ENCODE measurements around the gene NCBP3. TPM values are rescaled to one million over a fixed set of nuclear protein-coding genes. Genes with fewer than 3 reads are reported as not detected.

The NCBP3 gene
- total RNA-seq, 4 donors from 2014 or later = 15.0 to 33.9 (median 21.9) TPM

- 78% methylated on average over 3 of the region's 14 CpGs for WGBS
- intact Hi-C loops (cut with DNase I) = no loop called here
Observed at GRCh38 chr17:3885271-3885670, 39.2 kb upstream of the NCBP3 start.

DNA sequence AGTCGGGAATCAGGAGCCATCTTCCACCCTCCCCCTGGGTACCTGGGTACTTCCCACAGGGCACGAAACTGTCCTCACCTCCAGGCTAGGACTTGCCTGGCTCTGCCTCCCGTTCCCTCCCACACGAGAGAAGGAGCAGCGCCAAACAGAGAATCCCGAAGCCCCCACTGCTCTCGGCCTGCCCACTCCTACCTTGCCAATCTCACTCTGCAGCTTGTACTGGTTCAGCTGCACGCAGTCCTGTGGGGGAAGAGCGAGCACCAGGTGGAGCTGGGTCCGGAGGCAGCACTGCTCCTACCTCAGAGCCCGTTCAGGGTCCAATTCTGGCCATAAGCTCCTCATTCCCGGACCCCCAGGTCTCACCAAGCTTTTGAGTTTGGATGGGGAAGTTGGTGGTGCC is 38.1 kb upstream of the NCBP3 start:
- intact Hi-C loops (cut with DNase I) = no loop called here
- H3K36me3 ChIP-seq = peaks cover 0 to 46% (median 29%) of the 10 kb centered on the region in 4 donors
- TF ChIP-seq POLR2AphosphoS5 (IDR thresholded peaks at IDR 0.05) = no peak
- TF ChIP-seq CTCF (IDR thresholded peaks at IDR 0.05) = no peak
- no peak for TF ChIP-seq POLR2A (IDR thresholded peaks at IDR 0.05; ENCODE audit: low read depth)
- no peak for TF ChIP-seq EP300 (IDR thresholded peaks at IDR 0.05)
- H3K27ac ChIP-seq (replicated peaks in 1 of 4) = no peak overlapping the region
- no peak overlapping the region for H3K4me3 ChIP-seq
- 85% methylated on average over 6 of the region's 12 CpGs for WGBS
- H3K27me3 ChIP-seq = no peaks in the 10 kb centered on the region
- no peaks in the 10 kb centered on the region for H3K9me3 ChIP-seq
- peaks cover 31 to 51% (median 44%) of the 10 kb centered on the region in 4 donors for H3K4me1 ChIP-seq
- no peak for DNase-seq (ENCODE audit: extremely low spot score)

More at GRCh38 chr17:3885271-3885670, 39.2 kb upstream of the NCBP3 start:
- no peak for TF ChIP-seq EP300 (IDR thresholded peaks at IDR 0.05)
- TF ChIP-seq POLR2A (IDR thresholded peaks at IDR 0.05; ENCODE audit: low read depth) = no peak
- no peak for TF ChIP-seq CTCF (IDR thresholded peaks at IDR 0.05)
- Histone ChIP-seq H3K4me3 (no peak overlapping the region), H3K9me3 (no peaks in the 10 kb centered on the region), H3K36me3 (peaks cover 0 to 41% (median 29%) of the 10 kb centered on the region in 4 donors), H3K27me3 (no peaks in the 10 kb centered on the region), H3K4me1 (peaks cover 42 to 53% (median 51%) of the 10 kb centered on the region in 4 donors), H3K27ac (replicated peaks in 1 of 4) (peak overlapping the region in 1 of 4 donors; percentile 2)
- no peak for DNase-seq (ENCODE audit: extremely low spot score)

DNA sequence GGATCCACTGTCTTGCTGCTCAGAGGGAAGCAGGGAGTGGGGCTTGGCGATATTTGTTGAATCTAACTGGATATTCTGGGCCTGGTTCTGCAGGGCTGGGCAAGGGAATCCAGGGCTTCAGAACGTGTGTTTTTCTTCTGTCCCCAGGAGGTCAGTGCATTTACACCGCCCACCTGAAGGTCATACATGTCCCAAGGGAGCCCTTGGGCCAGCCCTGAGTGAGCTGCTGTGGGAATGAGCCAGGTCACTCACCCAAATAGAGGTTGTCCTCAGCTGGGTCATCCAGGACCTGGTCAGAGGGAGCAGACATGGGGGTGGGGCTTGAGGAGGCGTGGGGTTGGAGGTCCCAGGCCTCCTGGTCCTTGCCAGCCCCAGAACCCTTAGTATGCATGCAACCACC is 36.2 kb upstream of the NCBP3 start:
- TF ChIP-seq POLR2A (IDR thresholded peaks at IDR 0.05; ENCODE audit: low read depth) = no peak
- TF ChIP-seq CTCF (IDR thresholded peaks at IDR 0.05) = no peak
- TF ChIP-seq EP300 (IDR thresholded peaks at IDR 0.05) = no peak
- no peak for TF ChIP-seq POLR2AphosphoS5 (IDR thresholded peaks at IDR 0.05)
- Histone ChIP-seq H3K27ac (replicated peaks in 1 of 4) (no peak overlapping the region), H3K9me3 (no peaks in the 10 kb centered on the region), H3K4me3 (no peak overlapping the region), H3K4me1 (peaks cover 13 to 36% (median 25%) of the 10 kb centered on the region in 4 donors), H3K27me3 (no peaks in the 10 kb centered on the region), H3K36me3 (peaks cover 0 to 53% (median 33%) of the 10 kb centered on the region in 4 donors)
- DNase-seq (ENCODE audit: extremely low spot score) = no peak
- intact Hi-C loops (cut with DNase I) = no loop called here
- 85% methylated on average over 3 of the region's 4 CpGs for WGBS

- Histone ChIP-seq H3K4me1 (peaks cover 0 to 23% (median 12%) of the 10 kb centered on the region in 4 donors), H3K9me3 (no peaks in the 10 kb centered on the region), H3K27me3 (no peaks in the 10 kb centered on the region), H3K27ac (replicated peaks in 1 of 4) (no peak overlapping the region), H3K4me3 (no peak overlapping the region), H3K36me3 (peaks cover 4 to 62% (median 37%) of the 10 kb centered on the region in 4 donors)
- TF ChIP-seq POLR2AphosphoS5 (IDR thresholded peaks at IDR 0.05) = no peak
- 86% methylated on average over 6 of the region's 7 CpGs for WGBS
- no peak for DNase-seq (ENCODE audit: extremely low spot score)
- intact Hi-C loops (cut with DNase I) = no loop called here
Observed at GRCh38 chr17:3880983-3881382, 34.9 kb upstream of the NCBP3 start.

DNA sequence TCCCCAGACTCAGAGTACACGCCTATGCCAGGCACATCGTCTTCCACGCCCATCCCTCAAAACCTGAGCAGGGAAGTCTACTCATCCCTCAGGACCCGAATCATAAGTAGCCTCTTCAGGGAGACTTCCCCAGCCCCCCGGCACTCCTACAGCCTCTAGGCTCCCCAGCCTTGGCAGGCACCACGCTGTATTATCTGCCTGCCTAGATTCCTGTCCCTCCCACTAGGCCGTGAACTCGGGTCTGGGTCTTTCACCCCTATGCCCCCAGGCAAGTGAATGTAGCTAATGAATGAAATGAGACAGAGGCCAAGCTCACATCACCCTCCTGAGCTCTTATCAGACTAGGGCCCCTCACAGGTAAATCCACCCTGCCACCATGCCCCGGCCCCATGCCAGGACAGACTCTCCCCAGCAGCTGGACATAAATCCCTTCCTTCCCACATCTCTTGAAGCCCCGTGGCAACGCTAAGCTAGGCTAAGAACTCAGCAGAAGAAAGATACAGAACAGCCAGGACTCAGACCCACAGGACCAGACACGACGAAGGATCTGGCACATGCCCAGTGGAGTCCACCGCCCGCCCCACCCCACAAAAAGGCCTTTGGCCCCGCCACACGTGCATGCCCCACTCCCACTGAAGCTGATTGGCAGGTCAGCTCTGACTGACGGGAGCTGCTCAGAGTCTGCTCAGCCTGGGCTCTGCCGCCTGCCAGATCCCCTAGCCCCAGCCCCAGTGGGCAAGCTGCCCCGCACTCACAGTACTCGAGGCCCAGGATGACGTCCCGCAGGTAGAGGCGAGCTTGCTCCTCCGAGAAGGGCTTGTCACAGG is 33.8 kb upstream of the NCBP3 start:
- intact Hi-C loops (cut with DNase I) = no loop called here
- Histone ChIP-seq H3K27me3 (no peaks in the 10 kb centered on the region), H3K4me1 (peaks cover 0 to 14% (median 3%) of the 10 kb centered on the region in 4 donors), H3K27ac (replicated peaks in 1 of 4) (no peak overlapping the region), H3K4me3 (no peak overlapping the region), H3K9me3 (no peaks in the 10 kb centered on the region), H3K36me3 (peaks cover 6 to 68% (median 39%) of the 10 kb centered on the region in 4 donors)
- WGBS = 77% methylated on average over 15 of the region's 25 CpGs
- TF ChIP-seq POLR2AphosphoS5 (IDR thresholded peaks at IDR 0.05) (no peak), EP300 (IDR thresholded peaks at IDR 0.05) (no peak), POLR2A (IDR thresholded peaks at IDR 0.05; ENCODE audit: low read depth) (no peak), CTCF (IDR thresholded peaks at IDR 0.05) (no peak)
- no peak for DNase-seq (ENCODE audit: extremely low spot score)
